NT2/D1 (cell line): ENCODE results near the gene ZSCAN31.

Experiments
- DNase-seq: peaks from one replicate; pipeline ENCODE4 v3.0.0-alpha.2; 2011; ENCODE audit warnings: low read depth, low spot score
- H3K27me3 ChIP-seq: 2 replicates; pipeline ENCODE4 v1.6.0; 2011; ENCODE audit warnings: mild to moderate bottlenecking; ENCODE audit not compliant: insufficient read length, insufficient read depth
- H3K36me3 ChIP-seq: 2 replicates; pipeline ENCODE4 v1.6.1; 2011; ENCODE audit warnings: mild to moderate bottlenecking, low read length, mixed read lengths; ENCODE audit not compliant: insufficient read depth, insufficient read length
- H3K4me1 ChIP-seq: 2 replicates; pipeline ENCODE4 v1.5.1; 2011; ENCODE audit not compliant: insufficient read depth, insufficient read length
- H3K4me3 ChIP-seq: 2 replicates; pipeline ENCODE4 v1.5.1; 2011; ENCODE audit warnings: low read depth; ENCODE audit not compliant: insufficient read length
- H3K9ac ChIP-seq: 2 replicates; pipeline ENCODE4 v1.6.0; 2011; ENCODE audit warnings: low read depth; ENCODE audit not compliant: insufficient read length
- H3K9me3 ChIP-seq: 2 replicates; pipeline ENCODE4 v1.5.1; 2011; ENCODE audit warnings: mild to moderate bottlenecking, low read length; ENCODE audit not compliant: insufficient read depth
- SUZ12 ChIP-seq: IDR thresholded peaks from 2 replicates; pipeline ENCODE4 v1.6.1; 2011; ENCODE audit not compliant: insufficient read length, insufficient read depth; ENCODE audit errors: extremely low read depth
- YY1 ChIP-seq: IDR thresholded peaks from 2 replicates; pipeline ENCODE4 v1.6.1; 2011; ENCODE audit not compliant: insufficient read length, insufficient read depth
- ZNF274 ChIP-seq: IDR thresholded peaks from 2 replicates; pipeline ENCODE4 v1.6.1; 2011; ENCODE audit warnings: mild to moderate bottlenecking, low read depth, low read length

ZSCAN31 gene

DNA sequence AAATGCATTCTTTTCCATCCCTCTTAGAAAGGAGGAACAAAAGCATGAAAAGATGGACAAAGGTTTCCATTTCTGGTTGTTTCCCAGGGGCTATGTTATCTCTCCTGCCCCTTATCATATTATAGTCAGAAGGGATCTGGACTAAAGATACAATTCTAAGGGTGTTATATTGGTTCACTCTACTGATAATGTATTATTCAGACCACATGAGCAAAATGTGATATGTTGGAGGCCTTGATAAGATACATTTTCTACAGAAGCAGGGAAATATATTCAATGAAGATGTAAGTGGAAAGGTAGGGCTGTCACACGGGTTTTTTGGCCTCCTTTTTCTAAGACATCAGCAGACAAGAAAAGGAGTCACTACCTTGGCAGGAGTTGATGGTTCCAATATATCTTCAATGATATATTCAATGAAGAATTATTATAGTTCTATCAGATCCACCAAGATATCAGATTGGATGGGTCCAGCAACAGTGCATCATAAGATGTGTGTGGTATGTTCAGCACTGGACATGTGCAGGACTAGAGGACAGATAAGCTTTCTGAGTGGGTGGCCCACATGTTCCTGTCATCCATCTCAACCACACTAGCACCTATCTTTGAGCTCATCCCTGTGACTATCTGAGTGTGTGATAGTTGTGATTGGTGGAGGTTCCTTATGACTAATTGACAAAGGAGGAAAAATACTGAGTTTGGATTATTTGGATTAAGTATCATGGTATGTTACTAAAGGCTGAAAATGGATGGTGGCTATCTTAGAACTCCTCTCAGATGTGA, 8.1 kb upstream of the ZSCAN31 start:
- Histone ChIP-seq H3K9ac (no peak overlapping the region), H3K9me3 (peaks cover 9% of the 10 kb centered on the region; the same call in 1 of the 2 replicates), H3K4me1 (no peaks in the 10 kb centered on the region), H3K36me3 (no peaks in the 10 kb centered on the region), H3K4me3 (no peak overlapping the region), H3K27me3 (no peaks in the 10 kb centered on the region)
- no peak for DNase-seq
- no peak for TF ChIP-seq ZNF274
- no peak for TF ChIP-seq YY1
- TF ChIP-seq SUZ12: no peak

DNA sequence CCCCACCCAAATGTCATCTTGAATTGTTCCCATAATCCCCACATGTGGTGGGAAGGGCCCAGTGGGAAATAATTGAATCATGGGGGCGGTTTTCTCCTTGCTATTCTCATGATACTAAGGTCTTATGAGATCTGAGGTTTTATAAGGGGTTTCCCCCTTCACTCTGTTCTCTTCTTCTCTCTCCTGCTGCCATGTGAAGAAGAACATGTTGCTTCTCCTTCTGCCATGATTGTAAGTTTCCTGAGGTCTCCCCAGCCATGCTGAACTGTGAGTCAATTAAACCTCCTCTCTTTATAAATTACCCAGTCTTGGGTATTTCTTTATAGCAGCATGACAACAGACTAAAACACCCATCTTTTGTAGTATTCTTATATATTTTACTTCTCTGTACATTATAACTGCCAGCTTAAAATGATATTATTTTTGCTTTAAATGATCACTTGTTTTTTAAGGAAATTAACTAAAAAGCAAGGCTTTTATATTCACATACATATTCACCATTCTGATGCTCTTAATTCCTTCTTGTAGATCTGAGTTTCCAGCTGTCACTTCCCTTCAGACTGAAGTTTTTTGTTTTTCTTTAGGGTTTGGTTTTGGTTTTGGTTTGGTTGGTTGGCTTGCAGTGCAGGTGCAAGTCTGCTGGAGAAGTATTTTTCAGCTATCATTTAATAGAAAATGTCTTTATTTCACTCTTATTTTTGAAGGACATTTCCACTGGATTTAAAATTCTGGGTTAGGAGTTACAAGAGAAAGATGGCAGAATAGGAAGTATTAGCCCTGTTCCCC, 4.6 kb upstream of the ZSCAN31 start:
- no peaks in the 10 kb centered on the region for H3K4me1 ChIP-seq
- no peaks in the 10 kb centered on the region for H3K36me3 ChIP-seq

DNA sequence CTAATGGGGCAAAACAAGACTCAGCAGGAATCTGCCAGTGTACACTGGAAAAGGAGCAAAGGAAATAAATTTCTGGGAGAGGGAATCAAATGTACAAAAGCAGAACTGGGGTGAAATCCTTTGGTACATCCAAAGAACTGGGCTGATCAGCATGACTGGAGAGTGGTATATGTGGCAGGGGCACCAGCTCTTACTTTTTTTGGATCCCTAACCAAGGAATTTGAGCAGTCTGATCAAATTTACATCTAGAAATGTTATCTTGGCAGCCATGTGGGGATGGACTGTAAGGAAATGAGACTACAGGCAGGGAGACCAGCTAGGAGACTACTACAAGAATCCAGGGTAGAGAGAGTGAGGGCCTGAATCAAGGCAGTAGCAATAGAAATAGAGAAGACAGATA, 1.2 kb upstream of the ZSCAN31 start:
- DNase-seq: no peak
- Histone ChIP-seq H3K36me3 (no peaks in the 10 kb centered on the region), H3K9ac (no peak overlapping the region), H3K4me3 (no peak overlapping the region), H3K4me1 (no peaks in the 10 kb centered on the region), H3K9me3 (peaks cover 20% of the 10 kb centered on the region; the same call in 1 of the 2 replicates), H3K27me3 (no peaks in the 10 kb centered on the region)
- TF ChIP-seq SUZ12 (no peak), ZNF274 (no peak), YY1 (no peak)

More for the DNA sequence above, 4.6 kb upstream of the ZSCAN31 start:
- no peaks in the 10 kb centered on the region for H3K27me3 ChIP-seq
- no peak for DNase-seq
- H3K9ac ChIP-seq: no peak overlapping the region
- peaks cover 9% of the 10 kb centered on the region; the same call in 1 of the 2 replicates for H3K9me3 ChIP-seq
- no peak overlapping the region for H3K4me3 ChIP-seq
- TF ChIP-seq ZNF274 (no peak), SUZ12 (no peak), YY1 (no peak)

DNA sequence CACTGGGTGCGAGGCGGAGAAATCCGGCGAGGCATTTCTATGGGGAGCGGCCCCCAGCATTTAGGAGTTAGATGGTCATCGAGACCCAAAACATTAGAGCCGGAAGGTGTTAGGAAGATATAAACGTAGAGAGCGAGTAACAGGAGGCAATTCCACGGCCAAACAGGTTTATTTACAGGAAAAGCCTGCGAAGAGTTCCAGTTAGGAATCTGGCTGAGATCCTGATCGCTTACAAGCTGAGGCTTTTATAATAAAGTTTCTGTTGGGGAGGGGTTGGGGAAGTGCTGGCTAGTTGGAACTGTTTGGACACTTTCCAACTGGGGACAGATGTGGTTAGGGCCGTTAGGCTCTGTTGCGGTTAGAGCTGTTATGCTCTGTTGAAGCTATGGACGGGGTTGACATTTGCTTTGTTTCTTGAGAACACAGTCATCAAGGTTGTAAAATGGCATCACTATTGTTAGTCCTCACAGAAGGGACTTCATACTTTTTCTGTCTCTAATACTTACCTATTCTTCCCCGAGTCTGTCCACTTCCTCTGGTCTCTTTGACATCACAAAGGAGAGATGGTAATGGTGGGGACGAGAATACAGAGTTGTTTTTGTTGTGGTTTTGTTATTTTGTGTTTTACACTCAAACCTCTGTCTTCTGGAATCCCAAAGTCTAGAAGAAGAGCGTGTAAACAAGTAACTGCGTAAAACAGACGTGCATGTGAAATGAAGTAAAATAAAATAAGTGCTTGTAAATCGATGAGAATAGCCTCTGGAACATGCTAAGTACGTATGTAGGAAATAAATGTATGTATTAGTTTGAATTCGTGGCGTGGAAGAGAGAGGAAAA, 554 bp upstream of the ZSCAN31 start:
- Histone ChIP-seq H3K4me3 (peak overlapping the region; percentile 71), H3K9me3 (peaks cover 20% of the 10 kb centered on the region; the same call in 1 of the 2 replicates), H3K27me3 (no peaks in the 10 kb centered on the region), H3K4me1 (no peaks in the 10 kb centered on the region), H3K9ac (peak overlapping the region; percentile 68), H3K36me3 (no peaks in the 10 kb centered on the region)
- TF ChIP-seq ZNF274 (no peak), SUZ12 (no peak), YY1 (no peak)
- DNase-seq: no peak

DNA sequence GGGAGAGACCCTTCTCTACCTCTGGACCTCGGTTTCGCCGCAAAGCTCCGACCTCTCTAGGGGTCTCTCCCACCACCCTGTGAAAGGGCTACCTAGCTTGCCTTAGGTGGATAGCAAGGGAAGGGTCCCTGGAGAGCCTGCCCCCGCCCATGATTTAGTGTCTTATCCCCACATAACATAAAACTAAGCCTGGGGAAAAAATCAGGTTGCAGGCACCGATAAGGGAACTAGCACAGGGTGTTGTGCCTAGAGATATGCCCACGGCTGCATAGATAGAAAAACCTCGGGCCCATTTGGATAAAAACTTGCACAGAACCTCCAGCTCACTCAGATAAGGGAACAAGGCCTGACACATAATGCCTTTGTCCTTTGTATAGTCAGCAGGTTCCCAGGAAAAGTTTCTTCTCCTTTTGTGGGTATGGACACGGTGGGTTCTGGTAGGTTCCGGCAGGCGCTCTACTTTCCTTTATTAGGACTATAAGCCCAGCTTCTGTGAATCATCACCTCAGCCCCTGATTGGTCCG, 846 bp downstream of the ZSCAN31 start:
- Histone ChIP-seq H3K9ac (no peak overlapping the region), H3K4me3 (no peak overlapping the region)

DNA sequence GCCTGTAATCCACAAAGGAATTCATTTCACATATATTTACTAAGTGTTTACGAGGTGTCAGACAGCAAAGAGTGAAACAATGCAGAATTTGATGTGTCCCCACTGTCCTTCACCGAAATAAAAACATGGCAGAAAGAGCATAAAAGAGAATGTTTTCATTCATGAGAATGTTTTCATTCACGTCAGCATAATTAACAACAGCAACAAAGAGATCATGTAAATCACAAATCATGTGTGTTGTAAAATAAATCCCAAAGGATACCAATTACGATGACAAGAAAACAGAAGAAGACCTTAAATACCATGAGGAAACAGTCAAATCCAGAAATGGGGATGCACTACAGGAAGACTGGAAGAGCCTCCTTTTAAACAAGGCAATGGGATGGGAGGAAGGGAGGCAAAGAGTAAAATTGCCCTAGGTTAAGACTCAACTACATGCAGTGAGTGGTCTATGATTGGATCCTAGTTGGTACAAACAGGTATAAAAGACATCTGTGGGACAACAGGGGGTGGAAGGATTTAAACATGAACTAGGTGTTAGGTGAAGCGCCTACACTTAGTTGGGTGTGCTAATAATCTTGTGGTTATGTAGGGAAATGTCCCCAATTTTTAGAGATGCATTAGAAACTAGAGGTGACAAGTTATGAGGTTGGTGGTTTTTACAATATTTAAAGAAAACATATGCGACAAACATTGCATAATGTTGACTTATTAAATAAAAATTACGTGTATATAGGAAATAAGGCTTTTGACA, 1.5 kb downstream of the ZSCAN31 start:
- TF ChIP-seq ZNF274: no peak
- no peak for TF ChIP-seq SUZ12
- TF ChIP-seq YY1: no peak
- Histone ChIP-seq H3K9ac (no peak overlapping the region), H3K36me3 (no peaks in the 10 kb centered on the region), H3K9me3 (0 out of 2 replicates have a peak, but pooled peaks cover 16% of the 10 kb centered on the region), H3K4me3 (no peak overlapping the region), H3K27me3 (no peaks in the 10 kb centered on the region), H3K4me1 (no peaks in the 10 kb centered on the region)
- DNase-seq: no peak

More for the DNA sequence above, 846 bp downstream of the ZSCAN31 start:
- no peak for DNase-seq
- H3K27me3 ChIP-seq: no peaks in the 10 kb centered on the region
- 0 out of 2 replicates have a peak, but pooled peaks cover 17% of the 10 kb centered on the region for H3K9me3 ChIP-seq
- no peaks in the 10 kb centered on the region for H3K4me1 ChIP-seq
- TF ChIP-seq SUZ12 (no peak), ZNF274 (no peak), YY1 (no peak)
- no peaks in the 10 kb centered on the region for H3K36me3 ChIP-seq
